B cell (primary cell): ENCODE results near the gene PAN3. TPM values are rescaled to one million over a fixed set of nuclear protein-coding genes. Genes with fewer than 3 reads are reported as not detected.

Source experiments
- ATAC-seq: fragments of 200-7000 bp; cut with Tn5 transposase; one replicate; pipeline ENCODE4 v1.10.0; 2021; ENCODE audit warnings: low read depth, mild to moderate bottlenecking, moderate number of reproducible peaks, moderate library complexity
- CTCF ChIA-PET: fragments of 350-600 bp; sonication (Branson Sonifier 250); formaldehyde crosslinking; loops from one replicate; lab custom pipeline; 2021; ENCODE audit warnings: antibody characterized with exemption, inconsistent platforms; lab: Charles Lee
- POLR2A ChIA-PET: fragments of 350-600 bp; sonication (Branson Sonifier 250); formaldehyde crosslinking; loops from one replicate; lab custom pipeline; 2021; ENCODE audit warnings: antibody characterized with exemption; lab: Charles Lee
- DNase-seq: peaks from one replicate; pipeline ENCODE4 v3.0.0; 2013
- H2AFZ ChIP-seq: 2 replicates; pipeline ENCODE4 v1.6.1; 2012; ENCODE audit warnings: mild to moderate bottlenecking, low read depth, low read length; ENCODE audit not compliant: insufficient read depth, poor library complexity, severe bottlenecking
- H3K27ac ChIP-seq, 2 donors: 1 replicate in 1 of 2; 2 replicates in 1 of 2; pipeline ENCODE4 v1.5.1; 2012 to 2013; ENCODE audit warnings: low read length in 2 of 2, mild to moderate bottlenecking in 2 of 2, moderate library complexity in 1 of 2
- H3K27me3 ChIP-seq, 4 experiments: fragments of 200-600 bp in 1 of 4; sonication (generic) in 1 of 4; replicated peaks in 1 of 4; 1 replicate in 2 of 4; 2 replicates in 2 of 4; pipeline versions ENCODE4 v1.6.1 to v1.7.0; 2013 to 2016; ENCODE audit warnings: low read length in 3 of 4, mild to moderate bottlenecking in 2 of 4, mixed read lengths in 1 of 4, moderate library complexity in 1 of 4; ENCODE audit not compliant: insufficient read depth in 4 of 4, control insufficient read depth in 3 of 4; ENCODE audit errors: control extremely low read depth in 1 of 4
- H3K36me3 ChIP-seq, 2 experiments: replicated peaks in 1 of 2; 1 replicate in 1 of 2; 2 replicates in 1 of 2; pipeline versions ENCODE4 v1.6.1 to v1.7.1; 2013; ENCODE audit warnings: low read length in 1 of 2; ENCODE audit not compliant: insufficient read depth in 2 of 2, control insufficient read depth in 1 of 2; ENCODE audit errors: control extremely low read depth in 1 of 2, extremely low read depth in 1 of 2
- H3K4me1 ChIP-seq, 2 donors: fragments of 200-600 bp in 1 of 2; sonication (generic) in 1 of 2; 1 replicate in 1 of 2; 2 replicates in 1 of 2; pipeline versions ENCODE4 v1.5.1 to v1.6.1; 2013 to 2017; ENCODE audit warnings: low read length in 2 of 2; ENCODE audit not compliant: control insufficient read depth in 2 of 2, insufficient read depth in 2 of 2
- H3K4me2 ChIP-seq: replicated peaks from 2 replicates; pipeline ENCODE3; 2012; ENCODE audit warnings: mild to moderate bottlenecking, low read depth, low read length; ENCODE audit not compliant: poor library complexity, severe bottlenecking
- H3K4me3 ChIP-seq, 5 experiments: fragments of 200-600 bp in 1 of 5; sonication (generic) in 1 of 5; 1 replicate in 3 of 5; 2 replicates in 2 of 5; pipeline versions ENCODE4 v1.5.1 to v1.7.0; 2011 to 2016; ENCODE audit warnings: low read length in 4 of 5, mild to moderate bottlenecking in 4 of 5, low read depth in 2 of 5, control low read depth in 1 of 5, moderate library complexity in 1 of 5; ENCODE audit not compliant: insufficient read depth in 1 of 5; ENCODE audit errors: control extremely low read depth in 1 of 5, extremely low read depth in 1 of 5
- H3K79me2 ChIP-seq: fragments of 200-600 bp; sonication (generic); one replicate; pipeline ENCODE4 v1.6.0; 2016; ENCODE audit warnings: low read length; ENCODE audit not compliant: control insufficient read depth, insufficient read depth
- H3K9ac ChIP-seq: fragments of 200-600 bp; sonication (generic); 2 replicates; pipeline ENCODE4 v1.6.1; 2017; ENCODE audit warnings: mild to moderate bottlenecking, low read length, moderate library complexity
- H3K9me3 ChIP-seq, 3 donors: one replicate each; pipeline versions ENCODE4 v1.6.1 to v1.7.1; 2013; ENCODE audit warnings: low read length in 2 of 3; ENCODE audit not compliant: control insufficient read depth in 2 of 3, insufficient read depth in 1 of 3; ENCODE audit errors: control extremely low read depth in 1 of 3
- H4K20me1 ChIP-seq: 2 replicates; pipeline ENCODE4 v1.6.0; 2012; ENCODE audit warnings: mild to moderate bottlenecking, low read length; ENCODE audit not compliant: insufficient read depth, control insufficient read depth, poor library complexity, severe bottlenecking
- H3K27ac Mint-ChIP-seq: one replicate; pipeline ENCODE4 v1.8.0; 2021; ENCODE audit warnings: mixed read lengths
- H3K27me3 Mint-ChIP-seq: one replicate; pipeline ENCODE4 v1.8.0; 2021; ENCODE audit warnings: mixed read lengths
- H3K4me1 Mint-ChIP-seq: one replicate; pipeline ENCODE4 v1.8.0; 2021; ENCODE audit warnings: mixed read lengths
- H3K4me3 Mint-ChIP-seq: one replicate; pipeline ENCODE4 v1.8.0; 2021; ENCODE audit warnings: mixed read lengths
- H3K9me3 Mint-ChIP-seq: one replicate; pipeline ENCODE4 v1.8.0; 2022; ENCODE audit warnings: mixed read lengths; ENCODE audit not compliant: insufficient read depth
- EZH2 ChIP-seq: IDR thresholded peaks from 2 replicates; pipeline ENCODE4 v1.6.1; 2012; ENCODE audit warnings: borderline replicate concordance, low read depth, mild to moderate bottlenecking, moderate library complexity, low read length; ENCODE audit not compliant: insufficient read depth, poor library complexity, severe bottlenecking
- WGBS: methylation state at CpG from one replicate; pipeline ENCODE4 v1.1.5; 2013; ENCODE audit warnings: missing lambda C conversion rate; ENCODE audit not compliant: insufficient coverage; 5-methylcytosine and 5-hydroxymethylcytosine counted together
- intact Hi-C: fragments of 100-400 bp; cut with micrococcal nuclease; formaldehyde crosslinking; loops from one replicate; pipeline ENCODE4 v1.10.0; 2022
- polyA plus RNA-seq: library from polyadenylated mRNA; depleted of rRNA; stranded (reverse); fragments of >200 nt; gene quantifications from 2 replicates; pipeline ENCODE4 v1.2.3, GENCODE V29; 2012
- total RNA-seq, 2 donors: library from RNA; stranded (reverse); fragments of 120-200 nt in 1 of 2; gene quantifications; 1 replicate in 1 of 2; 2 replicates in 1 of 2; pipeline versions ENCODE4 v1.2.3 to v1.2.4, GENCODE V29; 2013 to 2022
- TF ChIP-seq, protein P1 (sequence below): fragments of 200-600 bp; IDR thresholded peaks from one replicate; pipeline ENCODE4 v1.8.0; 2022; ENCODE audit warnings: antibody characterized with exemption, mild to moderate bottlenecking

Gene PAN3
- total and polyA plus RNA-seq, 2 donors (not counting 1 experiment from before 2014, with no cell fraction given), result 23.4 to 117 TPM

DNA sequence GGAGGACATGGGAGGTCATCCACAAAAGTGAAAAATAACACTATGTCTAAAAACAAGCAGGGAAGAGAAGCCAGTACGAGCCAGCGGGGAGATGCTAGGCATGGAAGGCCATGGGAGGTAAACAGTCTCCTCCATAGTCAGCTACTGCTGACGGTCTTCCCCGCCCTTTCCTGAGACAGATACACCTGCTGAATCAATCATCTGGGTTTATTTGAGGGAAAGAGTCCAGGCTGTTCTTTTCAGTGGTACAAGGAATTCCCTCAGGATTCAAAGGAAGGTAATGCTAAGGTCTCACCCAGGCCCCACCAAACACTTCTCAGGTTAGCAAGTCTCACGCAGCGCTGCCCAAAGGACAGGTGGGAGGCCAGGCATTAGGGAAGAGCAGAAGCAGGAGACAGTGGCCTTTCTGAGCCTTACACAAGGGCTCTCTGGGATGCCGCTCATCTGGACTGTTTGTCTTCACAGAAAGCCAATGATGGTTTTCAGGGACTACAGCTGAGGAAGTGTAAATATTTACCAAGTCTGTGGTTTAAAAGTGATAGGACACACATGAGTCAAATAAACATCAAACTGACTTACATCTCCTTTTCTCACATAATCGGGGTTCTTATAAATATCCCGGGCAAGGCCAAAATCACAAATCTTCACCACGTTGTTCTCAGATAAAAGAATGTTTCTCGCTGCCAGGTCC lies 182.7 kb downstream of the PAN3 start:
- H3K27ac ChIP-seq, result no peak overlapping the region
- peaks cover 10 to 12% of the 10 kb centered on the region in 2 donors for H3K4me1 ChIP-seq
- H3K9me3 Mint-ChIP-seq, result no peaks in the 10 kb centered on the region
- H3K79me2 ChIP-seq, result no peaks in the 10 kb centered on the region
- TF ChIP-seq EZH2, result no peak
- TF ChIP-seq, protein P1, sequence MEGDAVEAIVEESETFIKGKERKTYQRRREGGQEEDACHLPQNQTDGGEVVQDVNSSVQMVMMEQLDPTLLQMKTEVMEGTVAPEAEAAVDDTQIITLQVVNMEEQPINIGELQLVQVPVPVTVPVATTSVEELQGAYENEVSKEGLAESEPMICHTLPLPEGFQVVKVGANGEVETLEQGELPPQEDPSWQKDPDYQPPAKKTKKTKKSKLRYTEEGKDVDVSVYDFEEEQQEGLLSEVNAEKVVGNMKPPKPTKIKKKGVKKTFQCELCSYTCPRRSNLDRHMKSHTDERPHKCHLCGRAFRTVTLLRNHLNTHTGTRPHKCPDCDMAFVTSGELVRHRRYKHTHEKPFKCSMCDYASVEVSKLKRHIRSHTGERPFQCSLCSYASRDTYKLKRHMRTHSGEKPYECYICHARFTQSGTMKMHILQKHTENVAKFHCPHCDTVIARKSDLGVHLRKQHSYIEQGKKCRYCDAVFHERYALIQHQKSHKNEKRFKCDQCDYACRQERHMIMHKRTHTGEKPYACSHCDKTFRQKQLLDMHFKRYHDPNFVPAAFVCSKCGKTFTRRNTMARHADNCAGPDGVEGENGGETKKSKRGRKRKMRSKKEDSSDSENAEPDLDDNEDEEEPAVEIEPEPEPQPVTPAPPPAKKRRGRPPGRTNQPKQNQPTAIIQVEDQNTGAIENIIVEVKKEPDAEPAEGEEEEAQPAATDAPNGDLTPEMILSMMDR, result no peak
- intact Hi-C loops, result loop anchor here (5.0 kb wide), 1 partner anchor 336 kb away; the partner anchor contains the start of gene POMP
- CTCF ChIA-PET, result interaction anchor here (1.0 to 5.7 kb wide), 2 partner anchors 316 to 477 kb away, joined by 3 to 62 read pairs; no protein-coding TSS in a partner anchor
- no peaks in the 10 kb centered on the region for H3K9me3 ChIP-seq
- ATAC-seq (no peak), DNase-seq (no peak)
- no peak overlapping the region for H2AFZ ChIP-seq
- H3K27ac Mint-ChIP-seq, result no peak overlapping the region
- WGBS, result 94% methylated on average over 10 of the region's 11 CpGs
- H3K4me2 ChIP-seq, result no peak overlapping the region
- POLR2A ChIA-PET, result no interaction called here
- H3K4me1 Mint-ChIP-seq, result peaks cover 5% of the 10 kb centered on the region
- no peaks in the 10 kb centered on the region for H3K27me3 Mint-ChIP-seq
- no peaks in the 10 kb centered on the region for H3K27me3 ChIP-seq
- H3K4me3 ChIP-seq, result no peak overlapping the region
- H4K20me1 ChIP-seq, result no peaks in the 10 kb centered on the region
- no peak overlapping the region for H3K4me3 Mint-ChIP-seq
- H3K36me3 ChIP-seq, result no peaks in the 10 kb centered on the region
- H3K9ac ChIP-seq, result no peak overlapping the region

DNA sequence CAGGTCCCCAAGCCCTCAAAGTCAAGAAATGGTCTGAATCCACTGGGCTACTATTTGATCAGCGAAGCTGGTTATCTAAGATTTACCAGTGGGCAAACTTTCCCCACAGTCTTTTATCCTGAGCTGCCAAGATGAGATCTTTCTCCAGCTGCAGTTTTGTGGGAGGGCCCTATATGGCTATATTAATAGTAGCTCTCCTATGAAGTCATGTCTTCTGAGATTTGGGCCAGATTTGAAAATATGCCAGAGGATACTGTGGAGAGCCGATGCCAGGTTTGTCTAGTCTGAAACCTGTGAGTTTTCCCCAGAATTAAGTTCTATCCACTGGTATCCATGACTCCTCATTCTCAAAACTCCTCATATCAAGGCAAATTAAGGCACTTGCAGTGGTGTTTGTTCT lies 183.4 kb downstream of the PAN3 start:
- Histone ChIP-seq H3K79me2 (no peaks in the 10 kb centered on the region), H3K36me3 (no peaks in the 10 kb centered on the region), H3K4me2 (no peak overlapping the region), H2AFZ (no peak overlapping the region), H3K4me1 (peaks cover 10 to 12% of the 10 kb centered on the region in 2 donors), H3K27ac (no peak overlapping the region), H4K20me1 (no peaks in the 10 kb centered on the region), H3K9ac (no peak overlapping the region), H3K9me3 (no peaks in the 10 kb centered on the region), H3K27me3 (no peaks in the 10 kb centered on the region), H3K4me3 (no peak overlapping the region)
- POLR2A ChIA-PET, result interaction anchor here (0.6 kb wide), 1 partner anchor 170 kb away, joined by 3 read pairs; no protein-coding TSS in a partner anchor
- CTCF ChIA-PET, result interaction anchor here (1.0 to 5.7 kb wide), 2 partner anchors 315 to 476 kb away, joined by 3 to 62 read pairs; no protein-coding TSS in a partner anchor
- H3K27ac Mint-ChIP-seq, result no peak overlapping the region
- H3K27me3 Mint-ChIP-seq, result no peaks in the 10 kb centered on the region
- no CpG with 5 or more reads among the region's 2 CpGs for WGBS
- no peak overlapping the region for H3K4me3 Mint-ChIP-seq
- intact Hi-C loops, result loop anchor here (5.0 kb wide), 1 partner anchor 336 kb away; the partner anchor contains the start of gene POMP
- no peaks in the 10 kb centered on the region for H3K9me3 Mint-ChIP-seq
- peaks cover 5% of the 10 kb centered on the region for H3K4me1 Mint-ChIP-seq
- TF ChIP-seq EZH2, result no peak
- TF ChIP-seq, protein P1, result no peak
- ATAC-seq (no peak), DNase-seq (no peak)
